GM19397 (cell line): ENCODE results near the gene DCST2.

Source experiments
- ATAC-seq: cut with Tn5 transposase; IDR thresholded peaks from one replicate; pipeline ENCODE4 v1.9.1; 2021; ENCODE audit warnings: mild to moderate bottlenecking, moderate library complexity; ENCODE audit not compliant: unreplicated experiment

DCST2 gene

GRCh38 chr1:155050560-155051341 lies 17.2 kb upstream of the DCST2 start, which contains the start of gene ADAM15:
Gene ADAM15, plus strand, starts transcription at chr1:155051316. Its CDS starts 71 bp downstream, at chr1:155051387.
- ATAC-seq: peak; percentile 63

- no peak for ATAC-seq
Observed at GRCh38 chr1:155049651-155050559, 16.3 kb upstream of the DCST2 start.

GRCh38 chr1:155048449-155049334 lies 15.1 kb upstream of the DCST2 start:
- ATAC-seq: no peak

- ATAC-seq: no peak
Observed at GRCh38 chr1:155044812-155045657, 11.5 kb upstream of the DCST2 start.

GRCh38 chr1:155044365-155044764 lies 10.8 kb upstream of the DCST2 start:
- ATAC-seq: no peak

- ATAC-seq: no peak
Observed at GRCh38 chr1:155043793-155044192, 10.2 kb upstream of the DCST2 start.

GRCh38 chr1:155043301-155043702 lies 9.7 kb upstream of the DCST2 start:
- no peak for ATAC-seq

- ATAC-seq: no peak
Observed at GRCh38 chr1:155042789-155043188, 9.2 kb upstream of the DCST2 start.

GRCh38 chr1:155040358-155041093 lies 6.9 kb upstream of the DCST2 start:
- no peak for ATAC-seq

- no peak for ATAC-seq
Observed at GRCh38 chr1:155039308-155039669, 5.7 kb upstream of the DCST2 start.

GRCh38 chr1:155038602-155039307 lies 5.2 kb upstream of the DCST2 start:
- ATAC-seq: no peak

GRCh38 chr1:155037851-155038441 lies 4.4 kb upstream of the DCST2 start:
- ATAC-seq: no peak

- ATAC-seq: no peak
Observed at GRCh38 chr1:155037043-155037442, 3.5 kb upstream of the DCST2 start.

- no peak for ATAC-seq
Observed at GRCh38 chr1:155035936-155036335, 2.4 kb upstream of the DCST2 start.

GRCh38 chr1:155034318-155035208 lies 982 bp upstream of the DCST2 start:
- no peak for ATAC-seq

GRCh38 chr1:155032886-155033285 lies 695 bp downstream of the DCST2 start:
- no peak for ATAC-seq

- no peak for ATAC-seq
Observed at GRCh38 chr1:155030899-155031298, 2.7 kb downstream of the DCST2 start.
